Measurements from ENCODE around the gene HCK.

DNA sequence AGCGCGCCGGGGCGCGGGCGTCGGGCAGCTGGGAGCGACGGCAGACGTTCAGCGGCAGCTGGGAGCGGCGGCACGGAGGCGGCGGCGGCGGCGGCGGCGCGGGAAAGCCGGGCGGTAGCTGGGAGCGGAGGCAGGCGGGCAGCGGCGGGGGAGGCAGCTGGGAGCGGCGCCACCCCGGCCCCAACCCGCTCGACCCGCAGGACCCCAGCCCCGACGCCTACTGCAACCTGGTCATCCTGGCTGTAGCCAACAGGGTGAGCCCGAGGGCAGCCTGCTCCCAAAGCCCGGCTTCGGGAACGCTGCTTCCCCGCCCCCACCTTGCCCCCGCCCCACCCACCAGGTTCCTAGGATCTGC, 32.9 kb upstream of the HCK start:
- TF ChIP-seq, protein P1, sequence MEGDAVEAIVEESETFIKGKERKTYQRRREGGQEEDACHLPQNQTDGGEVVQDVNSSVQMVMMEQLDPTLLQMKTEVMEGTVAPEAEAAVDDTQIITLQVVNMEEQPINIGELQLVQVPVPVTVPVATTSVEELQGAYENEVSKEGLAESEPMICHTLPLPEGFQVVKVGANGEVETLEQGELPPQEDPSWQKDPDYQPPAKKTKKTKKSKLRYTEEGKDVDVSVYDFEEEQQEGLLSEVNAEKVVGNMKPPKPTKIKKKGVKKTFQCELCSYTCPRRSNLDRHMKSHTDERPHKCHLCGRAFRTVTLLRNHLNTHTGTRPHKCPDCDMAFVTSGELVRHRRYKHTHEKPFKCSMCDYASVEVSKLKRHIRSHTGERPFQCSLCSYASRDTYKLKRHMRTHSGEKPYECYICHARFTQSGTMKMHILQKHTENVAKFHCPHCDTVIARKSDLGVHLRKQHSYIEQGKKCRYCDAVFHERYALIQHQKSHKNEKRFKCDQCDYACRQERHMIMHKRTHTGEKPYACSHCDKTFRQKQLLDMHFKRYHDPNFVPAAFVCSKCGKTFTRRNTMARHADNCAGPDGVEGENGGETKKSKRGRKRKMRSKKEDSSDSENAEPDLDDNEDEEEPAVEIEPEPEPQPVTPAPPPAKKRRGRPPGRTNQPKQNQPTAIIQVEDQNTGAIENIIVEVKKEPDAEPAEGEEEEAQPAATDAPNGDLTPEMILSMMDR (conservative IDR thresholded peaks at IDR 0.05 in 1 of 2, IDR thresholded peaks at IDR 0.05 in 1 of 2; ENCODE audit: extremely low read depth in 1 of 2, insufficient read depth in 1 of 2, low read depth in 1 of 2, low read length in 2 of 2), result no peak
- TF ChIP-seq EZH2 (IDR thresholded peaks at IDR 0.05; ENCODE audit: borderline replicate concordance, low read length), result no peak

Measured in mammary epithelial cell (primary cell).